HT-29 (cell line): ENCODE data around the gene EVC2. TPM values are rescaled to one million over a fixed set of nuclear protein-coding genes. Genes with fewer than 3 reads are reported as not detected.

ENCODE experiments used
- total RNA-seq: library from RNA; depleted of rRNA; stranded (reverse); fragments of >200 nt; shearing (Covaris generic); gene quantifications from 2 replicates; pipeline ENCODE4 v1.2.3, GENCODE V29; 2014; rRNA removed

Gene EVC2
- total RNA-seq, 1 experiment from 2014 or later: not detected

Other genes starting within 250 kb of the EVC2 start
- not detected in 2 replicates for gene EVC, start 2.6 kb upstream of the EVC2 start, total RNA-seq
- not detected in 2 replicates for gene CRMP1, start 184.5 kb upstream of the EVC2 start, total RNA-seq